Neural cell (in vitro differentiated cells): ENCODE results near the gene MRPL22. TPM values are rescaled to one million over a fixed set of nuclear protein-coding genes. Genes with fewer than 3 reads are reported as not detected.

Experiments
- H2AFZ ChIP-seq: fragments of 200-600, 300-800 bp; sonication (generic), shearing (Covaris generic); 2 replicates; pipeline ENCODE4 v1.6.0; 2014; ENCODE audit warnings: low read depth, mild to moderate bottlenecking, antibody characterized with exemption, low read length, moderate library complexity
- H3F3A ChIP-seq: fragments of 200-600 bp; shearing (Covaris generic); 2 replicates; pipeline ENCODE4 v1.6.1; 2016; ENCODE audit warnings: mild to moderate bottlenecking, moderate library complexity, mixed read lengths, antibody characterized with exemption, low read length; ENCODE audit not compliant: insufficient read depth, poor library complexity, severe bottlenecking
- H3K27ac ChIP-seq: fragments of 200-600, 300-800 bp; sonication (generic), shearing (Covaris generic); 2 replicates; pipeline ENCODE4 v1.5.1; 2014; ENCODE audit warnings: mild to moderate bottlenecking, low read length, moderate library complexity
- H3K27me3 ChIP-seq: fragments of 300-800, 200-600 bp; sonication (generic), shearing (Covaris generic); 2 replicates; pipeline ENCODE4 v1.6.0; 2014; ENCODE audit warnings: mild to moderate bottlenecking, low read depth, low read length, moderate library complexity; ENCODE audit not compliant: insufficient read depth
- H3K36me3 ChIP-seq: fragments of 300-800, 200-600 bp; sonication (generic), shearing (Covaris generic); 2 replicates; pipeline ENCODE4 v1.5.1; 2014; ENCODE audit warnings: mild to moderate bottlenecking, antibody characterized with exemption, low read length, moderate library complexity; ENCODE audit not compliant: insufficient read depth
- H3K4me2 ChIP-seq: fragments of 300-800, 200-600 bp; sonication (generic), shearing (Covaris generic); 2 replicates; pipeline ENCODE4 v1.6.0; 2014; ENCODE audit warnings: mild to moderate bottlenecking, low read length
- H3K4me3 ChIP-seq: fragments of 300-800, 200-600 bp; sonication (generic), shearing (Covaris generic); 2 replicates; pipeline ENCODE4 v1.5.1; 2014; ENCODE audit warnings: mild to moderate bottlenecking, low read length, moderate library complexity
- H3K79me2 ChIP-seq: fragments of 200-600 bp; shearing (Covaris generic); replicated peaks from 2 replicates; pipeline ENCODE4 v1.6.0; 2014; ENCODE audit warnings: mild to moderate bottlenecking, low read length, moderate library complexity; ENCODE audit not compliant: insufficient read depth
- H3K9ac ChIP-seq: fragments of 300-800, 200-600 bp; sonication (generic), shearing (Covaris generic); 2 replicates; pipeline ENCODE4 v1.6.1; 2016; ENCODE audit warnings: mild to moderate bottlenecking, low read length, mixed read lengths
- H3K9me2 ChIP-seq: fragments of 200-600 bp; shearing (Covaris generic); 2 replicates; pipeline ENCODE4 v1.6.1; 2016; ENCODE audit warnings: mild to moderate bottlenecking, low read length, mixed read lengths; ENCODE audit not compliant: insufficient read depth
- H3K9me3 ChIP-seq: fragments of 200-600, 300-800 bp; sonication (generic), shearing (Covaris generic); 2 replicates; pipeline ENCODE4 v1.6.1; 2016; ENCODE audit warnings: mild to moderate bottlenecking, mixed run types, low read length, moderate library complexity, mixed read lengths
- H4K20me1 ChIP-seq: fragments of 200-600 bp; shearing (Covaris generic); 2 replicates; pipeline ENCODE4 v1.6.1; 2016; ENCODE audit warnings: mild to moderate bottlenecking, mixed run types; ENCODE audit not compliant: insufficient read depth
- EP300 ChIP-seq: fragments of 450-650 bp; conservative IDR thresholded peaks from 2 replicates; pipeline ENCODE4 v1.6.1; 2014; ENCODE audit warnings: antibody characterized with exemption, mild to moderate bottlenecking, moderate library complexity; ENCODE audit not compliant: poor library complexity, severe bottlenecking
- EZH2 ChIP-seq: fragments of 200-600, 300-800 bp; shearing (Covaris generic), sonication (generic); IDR thresholded peaks from 2 replicates; pipeline ENCODE4 v1.6.1; 2014; ENCODE audit warnings: antibody characterized with exemption, low read length, borderline replicate concordance, mild to moderate bottlenecking; ENCODE audit not compliant: insufficient read depth, poor library complexity, severe bottlenecking
- MXI1 ChIP-seq: fragments of 450-650 bp; conservative IDR thresholded peaks from 2 replicates; pipeline ENCODE4 v1.6.1; 2014; ENCODE audit warnings: antibody characterized with exemption, mild to moderate bottlenecking; ENCODE audit not compliant: poor library complexity, severe bottlenecking
- POLR2AphosphoS5 ChIP-seq: IDR thresholded peaks from 2 replicates; pipeline ENCODE4 v1.6.1; 2012
- RAD21 ChIP-seq: fragments of 450-650 bp; conservative IDR thresholded peaks from 2 replicates; pipeline ENCODE4 v1.6.1; 2014; ENCODE audit warnings: antibody characterized with exemption, mild to moderate bottlenecking, moderate library complexity
- SMC3 ChIP-seq: fragments of 450-650 bp; conservative IDR thresholded peaks from 2 replicates; pipeline ENCODE4 v1.6.1; 2014; ENCODE audit warnings: antibody characterized with exemption, mild to moderate bottlenecking, moderate library complexity; ENCODE audit not compliant: poor library complexity
- TAF1 ChIP-seq: IDR thresholded peaks from 2 replicates; pipeline ENCODE4 v1.6.1; 2012; ENCODE audit warnings: low read depth
- polyA plus RNA-seq: library from polyadenylated mRNA; depleted of rRNA; stranded (reverse); fragments of >200 nt; gene quantifications from 2 replicates; pipeline ENCODE4 v1.2.3, GENCODE V29; 2014
- TF ChIP-seq, protein P1 (sequence below): IDR thresholded peaks from 2 replicates; pipeline ENCODE4 v1.6.1; 2012; ENCODE audit warnings: borderline replicate concordance
- TF ChIP-seq, protein P2 (sequence below): fragments of 450-650 bp; IDR thresholded peaks from 2 replicates; pipeline ENCODE4 v1.5.1; 2014; ENCODE audit warnings: antibody characterized with exemption, mild to moderate bottlenecking, moderate library complexity; ENCODE audit not compliant: poor library complexity, severe bottlenecking

The MRPL22 gene
- polyA plus RNA-seq, 1 donor from 2014 or later, result 28.0 TPM

DNA sequence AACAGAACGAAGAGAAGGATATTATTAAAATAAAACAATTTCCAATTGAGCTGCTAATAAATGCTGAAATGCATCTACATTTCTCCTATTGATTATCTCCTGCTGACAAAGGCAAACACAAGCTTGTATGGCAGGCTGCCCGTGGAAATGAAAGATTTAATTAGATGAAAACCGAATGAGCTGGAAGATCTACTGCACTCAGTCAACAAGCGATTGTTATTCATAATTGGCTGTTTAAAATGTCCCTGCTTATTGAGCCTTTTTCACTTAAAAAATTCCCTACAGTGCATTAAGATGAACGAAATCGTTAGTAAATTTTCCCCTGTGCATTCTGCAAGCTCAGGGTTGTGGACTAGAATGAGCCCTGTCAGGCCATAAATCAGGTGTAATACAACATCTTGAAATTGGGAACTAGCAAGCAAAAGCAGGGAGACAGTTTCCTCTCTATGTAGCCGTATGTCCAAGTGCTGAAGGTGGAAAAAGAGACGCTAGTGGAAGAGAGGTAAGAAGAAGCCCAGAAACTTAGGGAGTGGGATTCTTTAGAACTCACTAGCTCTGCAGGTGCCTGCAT is 44.2 kb downstream of the MRPL22 start:
- TF ChIP-seq EZH2 (no peak), MXI1 (no peak), SMC3 (no peak), POLR2AphosphoS5 (no peak), TAF1 (no peak), RAD21 (no peak)
- TF ChIP-seq, protein P1, sequence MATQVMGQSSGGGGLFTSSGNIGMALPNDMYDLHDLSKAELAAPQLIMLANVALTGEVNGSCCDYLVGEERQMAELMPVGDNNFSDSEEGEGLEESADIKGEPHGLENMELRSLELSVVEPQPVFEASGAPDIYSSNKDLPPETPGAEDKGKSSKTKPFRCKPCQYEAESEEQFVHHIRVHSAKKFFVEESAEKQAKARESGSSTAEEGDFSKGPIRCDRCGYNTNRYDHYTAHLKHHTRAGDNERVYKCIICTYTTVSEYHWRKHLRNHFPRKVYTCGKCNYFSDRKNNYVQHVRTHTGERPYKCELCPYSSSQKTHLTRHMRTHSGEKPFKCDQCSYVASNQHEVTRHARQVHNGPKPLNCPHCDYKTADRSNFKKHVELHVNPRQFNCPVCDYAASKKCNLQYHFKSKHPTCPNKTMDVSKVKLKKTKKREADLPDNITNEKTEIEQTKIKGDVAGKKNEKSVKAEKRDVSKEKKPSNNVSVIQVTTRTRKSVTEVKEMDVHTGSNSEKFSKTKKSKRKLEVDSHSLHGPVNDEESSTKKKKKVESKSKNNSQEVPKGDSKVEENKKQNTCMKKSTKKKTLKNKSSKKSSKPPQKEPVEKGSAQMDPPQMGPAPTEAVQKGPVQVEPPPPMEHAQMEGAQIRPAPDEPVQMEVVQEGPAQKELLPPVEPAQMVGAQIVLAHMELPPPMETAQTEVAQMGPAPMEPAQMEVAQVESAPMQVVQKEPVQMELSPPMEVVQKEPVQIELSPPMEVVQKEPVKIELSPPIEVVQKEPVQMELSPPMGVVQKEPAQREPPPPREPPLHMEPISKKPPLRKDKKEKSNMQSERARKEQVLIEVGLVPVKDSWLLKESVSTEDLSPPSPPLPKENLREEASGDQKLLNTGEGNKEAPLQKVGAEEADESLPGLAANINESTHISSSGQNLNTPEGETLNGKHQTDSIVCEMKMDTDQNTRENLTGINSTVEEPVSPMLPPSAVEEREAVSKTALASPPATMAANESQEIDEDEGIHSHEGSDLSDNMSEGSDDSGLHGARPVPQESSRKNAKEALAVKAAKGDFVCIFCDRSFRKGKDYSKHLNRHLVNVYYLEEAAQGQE, result no peak
- TF ChIP-seq, protein P2, sequence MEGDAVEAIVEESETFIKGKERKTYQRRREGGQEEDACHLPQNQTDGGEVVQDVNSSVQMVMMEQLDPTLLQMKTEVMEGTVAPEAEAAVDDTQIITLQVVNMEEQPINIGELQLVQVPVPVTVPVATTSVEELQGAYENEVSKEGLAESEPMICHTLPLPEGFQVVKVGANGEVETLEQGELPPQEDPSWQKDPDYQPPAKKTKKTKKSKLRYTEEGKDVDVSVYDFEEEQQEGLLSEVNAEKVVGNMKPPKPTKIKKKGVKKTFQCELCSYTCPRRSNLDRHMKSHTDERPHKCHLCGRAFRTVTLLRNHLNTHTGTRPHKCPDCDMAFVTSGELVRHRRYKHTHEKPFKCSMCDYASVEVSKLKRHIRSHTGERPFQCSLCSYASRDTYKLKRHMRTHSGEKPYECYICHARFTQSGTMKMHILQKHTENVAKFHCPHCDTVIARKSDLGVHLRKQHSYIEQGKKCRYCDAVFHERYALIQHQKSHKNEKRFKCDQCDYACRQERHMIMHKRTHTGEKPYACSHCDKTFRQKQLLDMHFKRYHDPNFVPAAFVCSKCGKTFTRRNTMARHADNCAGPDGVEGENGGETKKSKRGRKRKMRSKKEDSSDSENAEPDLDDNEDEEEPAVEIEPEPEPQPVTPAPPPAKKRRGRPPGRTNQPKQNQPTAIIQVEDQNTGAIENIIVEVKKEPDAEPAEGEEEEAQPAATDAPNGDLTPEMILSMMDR, result no peak
- no peaks in the 10 kb centered on the region for H3K27me3 ChIP-seq
- no peaks in the 10 kb centered on the region for H3K9me2 ChIP-seq
- H3F3A ChIP-seq, result no peaks in the 10 kb centered on the region
- H3K9me3 ChIP-seq, result no peaks in the 10 kb centered on the region
- no peak overlapping the region for H2AFZ ChIP-seq
- H4K20me1 ChIP-seq, result no peaks in the 10 kb centered on the region
- no peak overlapping the region for H3K9ac ChIP-seq
- no peaks in the 10 kb centered on the region for H3K36me3 ChIP-seq
- no peak overlapping the region for H3K4me3 ChIP-seq
- no peaks in the 10 kb centered on the region for H3K79me2 ChIP-seq
- no peak overlapping the region for H3K27ac ChIP-seq
- H3K4me2 ChIP-seq, result no peak overlapping the region

DNA sequence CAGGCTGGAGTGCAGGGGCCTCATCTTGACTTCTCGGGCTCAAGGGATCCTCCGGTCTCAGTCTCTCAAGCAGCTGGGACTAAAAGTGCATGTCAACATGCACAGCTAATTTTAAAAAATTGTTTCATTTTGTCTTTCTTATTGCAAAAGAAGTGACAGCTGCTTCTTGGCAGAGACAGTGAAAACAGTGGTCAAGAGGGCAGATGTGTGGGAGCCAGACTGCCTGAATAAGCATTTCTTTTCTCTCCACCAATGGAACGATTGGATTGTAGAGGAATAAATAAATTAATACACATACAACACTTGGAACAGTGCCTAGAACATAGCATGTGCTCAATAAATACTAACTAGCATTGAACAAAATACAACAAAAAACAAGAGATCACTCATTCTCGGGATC is 45.3 kb downstream of the MRPL22 start:
- Histone ChIP-seq H3K9me3 (no peaks in the 10 kb centered on the region), H3K4me3 (no peak overlapping the region), H3K36me3 (no peaks in the 10 kb centered on the region), H3K9me2 (no peaks in the 10 kb centered on the region), H3K4me2 (no peak overlapping the region), H3K9ac (no peak overlapping the region), H2AFZ (no peak overlapping the region), H3K27me3 (no peaks in the 10 kb centered on the region), H3K27ac (no peak overlapping the region), H4K20me1 (no peaks in the 10 kb centered on the region), H3F3A (no peaks in the 10 kb centered on the region), H3K79me2 (no peaks in the 10 kb centered on the region)
- no peak for TF ChIP-seq SMC3
- TF ChIP-seq, protein P2, result no peak
- no peak for TF ChIP-seq TAF1
- TF ChIP-seq EZH2, result no peak
- no peak for TF ChIP-seq EP300
- TF ChIP-seq MXI1, result no peak
- TF ChIP-seq RAD21, result no peak
- TF ChIP-seq, protein P1, result no peak
- no peak for TF ChIP-seq POLR2AphosphoS5
